Neural progenitor cell (in vitro differentiated cells): ENCODE data around the gene INCA1.

Experiments used
- EZH2 ChIP-seq: fragments of 200-600 bp; sonication (generic); IDR thresholded peaks from 2 replicates; pipeline ENCODE4 v1.6.1; 2017; ENCODE audit warnings: antibody characterized with exemption, mild to moderate bottlenecking, moderate library complexity
- TF ChIP-seq, protein P1 (sequence below): fragments of 200-600 bp; sonication (generic); IDR thresholded peaks from 2 replicates; pipeline ENCODE4 v1.5.1; 2017; ENCODE audit warnings: antibody characterized with exemption, mild to moderate bottlenecking

DNA sequence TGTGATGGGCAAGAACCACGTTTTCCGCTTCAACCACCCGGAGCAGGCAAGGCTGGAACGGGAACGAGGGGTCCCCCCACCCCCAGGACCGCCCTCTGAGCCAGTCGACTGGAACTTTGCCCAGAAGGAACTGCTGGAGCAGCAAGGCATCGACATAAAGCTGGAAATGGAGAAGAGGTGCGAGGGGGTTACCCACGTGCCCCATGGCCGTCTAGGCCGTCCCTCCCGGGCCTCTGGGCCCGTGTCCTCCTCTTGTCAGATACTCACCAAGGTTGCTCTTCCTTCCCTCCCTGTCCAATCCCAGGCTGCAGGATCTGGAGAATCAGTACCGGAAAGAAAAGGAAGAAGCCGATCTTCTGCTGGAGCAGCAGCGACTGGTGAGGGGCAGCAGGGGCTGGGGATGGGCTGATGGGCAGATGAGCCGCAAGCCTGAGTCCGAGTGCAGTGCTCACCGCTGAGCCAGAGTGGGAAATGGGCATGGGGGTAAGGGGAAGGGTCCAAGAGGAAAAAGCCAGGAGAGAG, 23.2 kb upstream of the INCA1 start:
- TF ChIP-seq, protein P1, sequence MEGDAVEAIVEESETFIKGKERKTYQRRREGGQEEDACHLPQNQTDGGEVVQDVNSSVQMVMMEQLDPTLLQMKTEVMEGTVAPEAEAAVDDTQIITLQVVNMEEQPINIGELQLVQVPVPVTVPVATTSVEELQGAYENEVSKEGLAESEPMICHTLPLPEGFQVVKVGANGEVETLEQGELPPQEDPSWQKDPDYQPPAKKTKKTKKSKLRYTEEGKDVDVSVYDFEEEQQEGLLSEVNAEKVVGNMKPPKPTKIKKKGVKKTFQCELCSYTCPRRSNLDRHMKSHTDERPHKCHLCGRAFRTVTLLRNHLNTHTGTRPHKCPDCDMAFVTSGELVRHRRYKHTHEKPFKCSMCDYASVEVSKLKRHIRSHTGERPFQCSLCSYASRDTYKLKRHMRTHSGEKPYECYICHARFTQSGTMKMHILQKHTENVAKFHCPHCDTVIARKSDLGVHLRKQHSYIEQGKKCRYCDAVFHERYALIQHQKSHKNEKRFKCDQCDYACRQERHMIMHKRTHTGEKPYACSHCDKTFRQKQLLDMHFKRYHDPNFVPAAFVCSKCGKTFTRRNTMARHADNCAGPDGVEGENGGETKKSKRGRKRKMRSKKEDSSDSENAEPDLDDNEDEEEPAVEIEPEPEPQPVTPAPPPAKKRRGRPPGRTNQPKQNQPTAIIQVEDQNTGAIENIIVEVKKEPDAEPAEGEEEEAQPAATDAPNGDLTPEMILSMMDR: no peak
- TF ChIP-seq EZH2: no peak
